ENCODE measurements around the gene DGKG.

DNA sequence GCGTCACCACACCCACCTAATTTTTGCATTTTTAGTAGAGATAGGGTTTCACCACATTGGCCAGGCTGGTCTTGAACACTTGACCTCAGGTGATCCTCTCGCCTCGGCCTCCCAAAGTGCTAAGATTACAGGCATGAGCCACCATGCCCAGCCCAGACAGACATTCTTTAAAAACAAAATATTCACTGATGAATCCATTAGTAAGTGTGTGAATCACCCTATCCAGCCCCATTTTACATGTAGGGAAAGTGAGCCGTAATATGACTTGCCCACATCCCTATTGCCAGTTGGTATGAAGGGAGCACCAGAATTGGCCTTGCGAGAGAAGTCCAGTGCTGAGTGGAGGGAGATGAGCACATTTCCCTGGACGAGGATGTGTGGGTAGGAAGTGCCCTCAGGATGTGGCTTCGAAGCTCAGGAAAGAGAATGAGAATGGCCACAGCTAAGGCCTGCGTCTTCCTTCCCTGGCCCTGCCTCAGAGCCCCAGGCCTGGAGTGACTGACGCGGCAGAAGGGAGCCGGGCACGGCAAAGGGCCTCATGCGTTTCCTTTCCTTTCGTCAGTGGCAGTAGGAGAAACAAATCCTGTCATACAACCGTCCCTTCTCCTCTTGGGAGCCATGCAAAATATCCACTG, 224.9 kb downstream of the DGKG start:
- TF ChIP-seq EP300 (IDR thresholded peaks at IDR 0.05), result no peak
- TF ChIP-seq, protein P1, sequence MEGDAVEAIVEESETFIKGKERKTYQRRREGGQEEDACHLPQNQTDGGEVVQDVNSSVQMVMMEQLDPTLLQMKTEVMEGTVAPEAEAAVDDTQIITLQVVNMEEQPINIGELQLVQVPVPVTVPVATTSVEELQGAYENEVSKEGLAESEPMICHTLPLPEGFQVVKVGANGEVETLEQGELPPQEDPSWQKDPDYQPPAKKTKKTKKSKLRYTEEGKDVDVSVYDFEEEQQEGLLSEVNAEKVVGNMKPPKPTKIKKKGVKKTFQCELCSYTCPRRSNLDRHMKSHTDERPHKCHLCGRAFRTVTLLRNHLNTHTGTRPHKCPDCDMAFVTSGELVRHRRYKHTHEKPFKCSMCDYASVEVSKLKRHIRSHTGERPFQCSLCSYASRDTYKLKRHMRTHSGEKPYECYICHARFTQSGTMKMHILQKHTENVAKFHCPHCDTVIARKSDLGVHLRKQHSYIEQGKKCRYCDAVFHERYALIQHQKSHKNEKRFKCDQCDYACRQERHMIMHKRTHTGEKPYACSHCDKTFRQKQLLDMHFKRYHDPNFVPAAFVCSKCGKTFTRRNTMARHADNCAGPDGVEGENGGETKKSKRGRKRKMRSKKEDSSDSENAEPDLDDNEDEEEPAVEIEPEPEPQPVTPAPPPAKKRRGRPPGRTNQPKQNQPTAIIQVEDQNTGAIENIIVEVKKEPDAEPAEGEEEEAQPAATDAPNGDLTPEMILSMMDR (IDR thresholded peaks at IDR 0.05), result no peak
- no peak for TF ChIP-seq POLR2A (IDR thresholded peaks at IDR 0.05)

Measured in tibial nerve (tissue), 4 donors.